ENCODE results near the gene CSF1.

CSF1 gene

GRCh38 chr1:109976762-109977161, 66.1 kb downstream of the CSF1 start:
- peaks cover 3% of the 10 kb centered on the region for H3K4me1 ChIP-seq (ENCODE audit: insufficient read depth, insufficient read length)
- TF ChIP-seq YY1 (IDR thresholded peaks at IDR 0.05; ENCODE audit: insufficient read depth, insufficient read length) (no peak), SUZ12 (IDR thresholded peaks at IDR 0.05; ENCODE audit: extremely low read depth, insufficient read depth, insufficient read length) (no peak), ZNF274 (IDR thresholded peaks at IDR 0.05; ENCODE audit: low read depth, low read length) (no peak)
- H3K36me3 ChIP-seq (ENCODE audit: insufficient read depth, insufficient read length, low read length): no peaks in the 10 kb centered on the region
- no peaks in the 10 kb centered on the region for H3K27me3 ChIP-seq (ENCODE audit: insufficient read depth, insufficient read length)
- no peak overlapping the region for H3K4me3 ChIP-seq (ENCODE audit: insufficient read length, low read depth)
- no peak overlapping the region for H3K9ac ChIP-seq (ENCODE audit: insufficient read length, low read depth)
- H3K9me3 ChIP-seq (ENCODE audit: insufficient read depth, low read length): no peaks in the 10 kb centered on the region; the same call in 1 of the 2 replicates
- no peak for DNase-seq (ENCODE audit: low read depth, low spot score)

- no peak for DNase-seq (ENCODE audit: low read depth, low spot score)
- TF ChIP-seq SUZ12 (IDR thresholded peaks at IDR 0.05; ENCODE audit: extremely low read depth, insufficient read depth, insufficient read length): no peak
- no peak for TF ChIP-seq YY1 (IDR thresholded peaks at IDR 0.05; ENCODE audit: insufficient read depth, insufficient read length)
- no peak for TF ChIP-seq ZNF274 (IDR thresholded peaks at IDR 0.05; ENCODE audit: low read depth, low read length)
- Histone ChIP-seq H3K9ac (ENCODE audit: insufficient read length, low read depth) (no peak overlapping the region), H3K27me3 (ENCODE audit: insufficient read depth, insufficient read length) (no peaks in the 10 kb centered on the region), H3K36me3 (ENCODE audit: insufficient read depth, insufficient read length, low read length) (no peaks in the 10 kb centered on the region), H3K4me3 (ENCODE audit: insufficient read length, low read depth) (no peak overlapping the region), H3K4me1 (ENCODE audit: insufficient read depth, insufficient read length) (peaks cover 3% of the 10 kb centered on the region), H3K9me3 (ENCODE audit: insufficient read depth, low read length) (no peaks in the 10 kb centered on the region; the same call in 1 of the 2 replicates)
These were observed 66.6 kb downstream of the CSF1 start for GRCh38 chr1:109977225-109977624.

GRCh38 chr1:109977657-109978378, 67.2 kb downstream of the CSF1 start:
- peaks cover 3% of the 10 kb centered on the region for H3K4me1 ChIP-seq (ENCODE audit: insufficient read depth, insufficient read length)
- no peak for DNase-seq (ENCODE audit: low read depth, low spot score)

GRCh38 chr1:109978761-109979488, 68.3 kb downstream of the CSF1 start:
- Histone ChIP-seq H3K9ac (ENCODE audit: insufficient read length, low read depth) (no peak overlapping the region), H3K4me1 (ENCODE audit: insufficient read depth, insufficient read length) (peaks cover 7% of the 10 kb centered on the region)

More at GRCh38 chr1:109977657-109978378, 67.2 kb downstream of the CSF1 start:
- H3K9ac ChIP-seq (ENCODE audit: insufficient read length, low read depth): no peak overlapping the region
- TF ChIP-seq ZNF274 (IDR thresholded peaks at IDR 0.05; ENCODE audit: low read depth, low read length): no peak
- H3K36me3 ChIP-seq (ENCODE audit: insufficient read depth, insufficient read length, low read length): no peaks in the 10 kb centered on the region
- H3K27me3 ChIP-seq (ENCODE audit: insufficient read depth, insufficient read length): no peaks in the 10 kb centered on the region
- no peak overlapping the region for H3K4me3 ChIP-seq (ENCODE audit: insufficient read length, low read depth)
- no peaks in the 10 kb centered on the region; the same call in 1 of the 2 replicates for H3K9me3 ChIP-seq (ENCODE audit: insufficient read depth, low read length)

GRCh38 chr1:109979489-109980091, 68.9 kb downstream of the CSF1 start:
- Histone ChIP-seq H3K4me3 (ENCODE audit: insufficient read length, low read depth) (no peak overlapping the region), H3K9ac (ENCODE audit: insufficient read length, low read depth) (no peak overlapping the region), H3K9me3 (ENCODE audit: insufficient read depth, low read length) (no peaks in the 10 kb centered on the region; the same call in 1 of the 2 replicates), H3K4me1 (ENCODE audit: insufficient read depth, insufficient read length) (peaks cover 9% of the 10 kb centered on the region), H3K27me3 (ENCODE audit: insufficient read depth, insufficient read length) (no peaks in the 10 kb centered on the region), H3K36me3 (ENCODE audit: insufficient read depth, insufficient read length, low read length) (no peaks in the 10 kb centered on the region)
- no peak for TF ChIP-seq YY1 (IDR thresholded peaks at IDR 0.05; ENCODE audit: insufficient read depth, insufficient read length)
- no peak for TF ChIP-seq ZNF274 (IDR thresholded peaks at IDR 0.05; ENCODE audit: low read depth, low read length)
- TF ChIP-seq SUZ12 (IDR thresholded peaks at IDR 0.05; ENCODE audit: extremely low read depth, insufficient read depth, insufficient read length): no peak
- DNase-seq (ENCODE audit: low read depth, low spot score): no peak

More at GRCh38 chr1:109978761-109979488, 68.3 kb downstream of the CSF1 start:
- H3K36me3 ChIP-seq (ENCODE audit: insufficient read depth, insufficient read length, low read length): no peaks in the 10 kb centered on the region
- H3K27me3 ChIP-seq (ENCODE audit: insufficient read depth, insufficient read length): no peaks in the 10 kb centered on the region
- no peak for DNase-seq (ENCODE audit: low read depth, low spot score)
- H3K9me3 ChIP-seq (ENCODE audit: insufficient read depth, low read length): no peaks in the 10 kb centered on the region; the same call in 1 of the 2 replicates
- no peak overlapping the region for H3K4me3 ChIP-seq (ENCODE audit: insufficient read length, low read depth)
- TF ChIP-seq YY1 (IDR thresholded peaks at IDR 0.05; ENCODE audit: insufficient read depth, insufficient read length): no peak
- TF ChIP-seq SUZ12 (IDR thresholded peaks at IDR 0.05; ENCODE audit: extremely low read depth, insufficient read depth, insufficient read length): no peak
- TF ChIP-seq ZNF274 (IDR thresholded peaks at IDR 0.05; ENCODE audit: low read depth, low read length): no peak
